Jurkat, Clone E6-1 (cell line): ENCODE measurements around the gene KLLN. TPM values are rescaled to one million over a fixed set of nuclear protein-coding genes. Genes with fewer than 3 reads are reported as not detected.
A peak's percentile ranks its signal among the peaks of the same experiment; 100 is the strongest.
"Not testable (repeated sequence)": the region's sequence is repeated elsewhere in the genome, so short reads cannot be mapped to it uniquely, and the experiment has no call there.

ENCODE experiments used
- DNase-seq: peaks from one replicate; pipeline ENCODE4 v3.0.0-alpha.2; 2011; ENCODE audit warnings: low read depth, low spot score
- H3K4me3 ChIP-seq: 2 replicates; pipeline ENCODE4 v1.5.1; 2011; ENCODE audit warnings: mild to moderate bottlenecking, low read length, control low read depth, moderate library complexity
- polyA plus RNA-seq: library from polyadenylated mRNA; unstranded; fragments of >200 nt; gene quantifications from one replicate; pipeline ENCODE4 v1.2.1, GENCODE V29; 2012; ENCODE audit warnings: missing spikeins; ENCODE audit not compliant: insufficient read length, insufficient read depth

Gene KLLN, protein sequence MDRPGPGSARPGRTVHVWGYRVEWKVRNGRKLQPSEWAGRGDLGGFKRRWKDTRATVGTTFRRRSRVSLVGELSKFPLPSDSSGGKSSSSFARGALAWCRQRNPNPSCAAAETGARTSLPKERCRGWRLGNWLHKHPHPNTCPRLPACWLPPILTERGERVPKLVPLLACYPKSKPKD
- 4.2 TPM for polyA plus RNA-seq

DNA sequence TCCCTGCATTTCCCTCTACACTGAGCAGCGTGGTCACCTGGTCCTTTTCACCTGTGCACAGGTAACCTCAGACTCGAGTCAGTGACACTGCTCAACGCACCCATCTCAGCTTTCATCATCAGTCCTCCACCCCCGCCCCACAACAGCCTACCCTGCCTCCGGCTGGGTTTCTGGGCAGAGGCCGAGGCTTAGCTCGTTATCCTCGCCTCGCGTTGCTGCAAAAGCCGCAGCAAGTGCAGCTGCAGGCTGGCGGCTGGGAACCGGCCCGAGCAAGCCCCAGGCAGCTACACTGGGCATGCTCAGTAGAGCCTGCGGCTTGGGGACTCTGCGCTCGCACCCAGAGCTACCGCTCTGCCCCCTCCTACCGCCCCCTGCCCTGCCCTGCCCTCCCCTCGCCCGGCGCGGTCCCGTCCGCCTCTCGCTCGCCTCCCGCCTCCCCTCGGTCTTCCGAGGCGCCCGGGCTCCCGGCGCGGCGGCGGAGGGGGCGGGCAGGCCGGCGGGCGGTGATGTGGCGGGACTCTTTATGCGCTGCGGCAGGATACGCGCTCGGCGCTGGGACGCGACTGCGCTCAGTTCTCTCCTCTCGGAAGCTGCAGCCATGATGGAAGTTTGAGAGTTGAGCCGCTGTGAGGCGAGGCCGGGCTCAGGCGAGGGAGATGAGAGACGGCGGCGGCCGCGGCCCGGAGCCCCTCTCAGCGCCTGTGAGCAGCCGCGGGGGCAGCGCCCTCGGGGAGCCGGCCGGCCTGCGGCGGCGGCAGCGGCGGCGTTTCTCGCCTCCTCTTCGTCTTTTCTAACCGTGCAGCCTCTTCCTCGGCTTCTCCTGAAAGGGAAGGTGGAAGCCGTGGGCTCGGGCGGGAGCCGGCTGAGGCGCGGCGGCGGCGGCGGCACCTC, at the start of gene KLLN, which contains the start of gene PTEN:
Gene KLLN (minus strand): TSS at position 481 of the 891 bp plus-strand sequence. CDS start 1,046 bp downstream, outside the sequence.
Gene PTEN (plus strand): TSS at position 573 of the 891 bp plus-strand sequence. CDS start 845 bp downstream, outside the sequence.
- H3K4me3 ChIP-seq, result peak within 1 kb of the TSS; percentile 99
- peak; percentile 94 for DNase-seq

DNA sequence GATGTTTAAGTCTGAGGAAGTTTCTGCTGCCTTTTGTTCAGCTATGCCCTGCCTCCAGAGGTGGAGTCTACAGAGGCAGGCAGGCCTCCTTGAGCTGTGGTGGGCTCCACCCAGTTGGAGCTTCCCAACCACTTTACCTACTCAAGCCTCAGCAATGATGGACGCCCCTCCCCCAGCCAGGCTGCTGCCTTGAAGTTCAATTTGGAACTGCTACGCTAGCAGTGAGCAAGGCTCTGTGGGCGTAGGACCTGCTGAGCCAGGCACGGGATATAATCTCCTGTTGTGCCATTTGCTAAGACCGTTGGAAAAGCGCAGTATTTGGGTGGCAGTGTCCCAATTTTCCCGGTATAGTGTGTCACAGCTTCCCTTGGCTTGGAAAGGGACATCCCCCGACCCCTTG, 40.1 kb upstream of the KLLN start:
- not testable (repeated sequence) for DNase-seq, H3K4me3 ChIP-seq

DNA sequence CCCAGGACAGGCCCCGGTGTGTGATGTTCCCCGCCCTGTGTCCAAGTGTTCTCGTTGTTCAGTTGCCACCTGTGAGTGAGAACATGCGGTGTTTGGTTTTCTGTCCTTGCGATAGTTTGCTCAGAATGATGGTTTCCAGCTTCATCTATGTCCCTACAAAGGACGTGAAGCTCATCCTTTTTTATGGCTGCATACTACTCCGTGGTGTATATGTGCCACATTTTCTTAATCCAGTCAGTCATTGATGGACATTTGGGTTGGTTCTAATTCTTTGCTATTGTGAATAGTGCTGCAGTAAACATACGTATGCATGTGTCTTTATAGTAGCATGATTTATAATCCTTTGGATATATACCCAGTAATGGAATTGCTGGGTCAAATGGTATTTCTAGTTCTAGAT, 34.6 kb upstream of the KLLN start:
- H3K4me3 ChIP-seq, DNase-seq: not testable (repeated sequence)

DNA sequence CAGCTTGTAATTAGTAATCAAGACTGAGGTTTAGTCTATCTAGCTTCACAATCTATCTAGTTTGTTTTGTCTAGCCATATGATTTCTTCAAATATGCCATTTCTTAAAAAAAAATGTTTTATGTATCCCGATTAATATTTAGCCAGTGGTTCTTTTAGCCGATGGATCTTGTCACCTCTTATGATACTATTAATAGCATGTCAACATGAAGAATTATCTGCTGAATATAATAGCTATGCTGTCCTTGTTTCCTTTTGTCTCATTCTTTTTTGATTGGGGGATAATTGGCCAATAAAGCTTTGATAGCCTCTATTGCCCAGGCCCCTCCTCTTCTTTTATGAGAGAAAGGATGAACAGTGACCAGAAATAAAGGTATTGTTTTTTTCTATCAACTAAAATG, 32.9 kb upstream of the KLLN start:
- no peak for DNase-seq
- H3K4me3 ChIP-seq, result no peak overlapping the region

- no peak for DNase-seq
- no peak overlapping the region for H3K4me3 ChIP-seq
Observed at GRCh38 chr10:87895430-87895829, 32.1 kb upstream of the KLLN start.

GRCh38 chr10:87887548-87888289, 24.4 kb upstream of the KLLN start:
- H3K4me3 ChIP-seq, result no peak overlapping the region
- DNase-seq, result no peak

DNA sequence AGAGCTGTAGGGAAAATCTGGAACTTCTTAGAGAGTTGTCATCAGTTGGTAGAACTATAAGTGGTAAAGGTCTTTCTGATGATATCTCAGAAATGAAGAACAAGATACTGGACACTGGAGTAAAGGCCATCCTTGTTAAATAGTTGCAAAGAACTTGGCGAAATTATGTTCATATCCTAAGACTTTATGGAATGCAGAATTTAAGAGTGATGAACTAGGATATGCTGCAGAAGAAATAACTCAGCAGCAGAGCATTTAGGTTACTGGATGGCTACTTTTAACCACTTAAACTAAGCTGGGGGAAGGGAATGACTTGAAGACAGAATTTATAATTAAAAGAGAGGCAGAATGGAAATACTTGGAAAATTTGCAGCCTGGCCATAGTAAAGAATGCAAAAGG, 23.8 kb upstream of the KLLN start:
- no peak for DNase-seq
- H3K4me3 ChIP-seq, result no peak overlapping the region

DNA sequence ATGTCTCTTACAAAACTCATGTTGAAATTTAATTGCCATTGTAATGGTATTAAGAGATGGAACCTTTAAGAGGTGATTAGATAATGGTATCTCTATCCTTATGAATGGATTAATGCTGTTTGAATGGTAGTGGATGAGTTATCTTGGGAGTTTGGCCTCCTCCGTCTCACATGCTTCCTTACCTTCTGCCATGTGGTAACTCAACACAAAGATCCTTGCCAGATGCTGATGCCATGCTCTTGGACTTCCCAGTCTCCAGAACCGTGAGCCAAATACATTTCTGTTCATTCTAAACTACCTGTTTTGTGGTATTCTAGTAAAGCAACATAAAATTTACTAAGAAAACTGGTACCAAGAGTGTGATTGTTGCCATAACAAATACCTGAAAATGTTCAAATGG, 23.3 kb upstream of the KLLN start:
- no peak overlapping the region for H3K4me3 ChIP-seq
- DNase-seq, result no peak

DNA sequence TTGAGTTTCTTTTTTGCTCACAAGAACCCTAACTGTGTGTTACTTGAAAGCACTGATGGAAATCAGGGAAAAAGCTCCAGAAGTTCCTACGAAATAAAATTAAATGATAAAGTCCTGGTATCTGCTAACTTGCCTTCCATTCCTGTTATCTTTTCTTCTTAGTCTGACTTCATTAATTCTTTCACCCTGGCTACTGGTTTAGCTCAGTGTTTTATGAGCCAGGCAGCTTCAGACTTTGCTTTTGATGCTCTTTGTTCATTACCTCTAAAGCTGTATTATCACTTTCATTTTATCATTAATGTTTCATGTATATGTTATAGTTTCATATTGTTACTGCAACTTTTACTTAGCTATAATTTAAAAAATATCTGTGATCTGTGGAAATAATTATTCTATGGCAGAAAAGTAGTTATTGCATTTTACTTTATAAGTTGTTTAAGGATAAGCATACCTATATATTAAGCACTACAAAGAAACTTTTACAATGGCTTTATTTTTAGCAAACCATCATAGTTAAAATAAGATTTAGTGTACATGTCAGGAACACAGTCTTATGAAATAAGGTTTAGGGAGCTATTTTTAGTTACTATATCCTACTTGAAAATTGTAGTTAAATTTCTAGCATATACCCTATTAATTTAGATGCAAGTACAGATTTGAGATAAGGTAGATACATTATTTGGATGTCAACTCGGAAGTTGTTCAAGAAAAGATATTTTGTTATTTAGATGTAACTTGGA, 19.4 kb upstream of the KLLN start:
- DNase-seq, result no peak
- H3K4me3 ChIP-seq, result no peak overlapping the region

DNA sequence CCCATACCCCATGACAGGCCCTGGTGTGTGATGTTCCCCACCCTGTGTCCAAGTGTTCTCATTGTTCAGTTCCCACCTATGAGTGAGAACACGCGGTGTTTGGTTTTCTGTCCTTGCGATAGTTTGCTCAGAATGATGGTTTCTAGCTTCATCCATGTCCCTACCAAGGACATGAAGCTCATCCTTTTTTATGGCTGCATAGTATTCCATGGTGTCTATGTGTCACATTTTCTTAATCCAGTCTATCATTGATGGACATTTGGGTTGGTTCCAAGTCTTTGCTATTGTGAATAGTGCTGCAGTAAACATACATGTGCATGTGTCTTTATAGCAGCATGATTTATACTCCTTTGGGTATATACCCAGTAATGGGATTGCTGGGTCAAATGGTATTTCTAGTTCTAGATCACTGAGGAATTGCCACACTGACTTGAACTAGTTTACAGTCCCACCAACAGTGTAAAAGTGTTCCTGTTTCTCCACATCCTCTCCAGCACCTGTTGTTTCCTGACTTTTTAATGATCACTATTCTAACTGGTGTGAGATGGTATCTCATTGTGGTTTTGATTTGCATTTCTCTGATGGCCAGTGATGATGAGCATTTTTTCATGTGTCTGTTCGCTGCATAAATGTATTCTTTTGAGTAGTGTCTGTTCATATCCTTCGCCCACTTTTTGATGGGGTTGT, 18.2 kb upstream of the KLLN start:
- DNase-seq, H3K4me3 ChIP-seq: not testable (repeated sequence)

DNA sequence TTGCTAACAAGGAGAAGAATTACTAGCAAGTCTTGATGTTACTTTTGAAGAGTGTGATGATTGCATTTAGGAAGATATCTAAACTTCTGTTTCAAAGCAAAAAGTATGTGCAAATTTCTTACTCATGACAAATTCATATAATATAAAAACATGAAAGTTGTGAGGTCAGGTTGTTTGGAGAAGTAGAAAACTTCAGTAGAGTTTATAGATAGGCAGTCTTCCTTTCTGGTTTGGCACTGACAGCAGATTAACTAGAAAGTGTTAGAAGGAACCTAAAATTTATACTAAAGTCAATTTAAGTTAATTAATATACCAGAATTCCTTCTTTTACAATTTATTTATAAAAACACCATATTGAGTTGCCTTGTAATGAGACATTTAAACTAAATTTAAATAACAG, 17.0 kb upstream of the KLLN start:
- H3K4me3 ChIP-seq, result no peak overlapping the region
- no peak for DNase-seq

- H3K4me3 ChIP-seq, result peak overlapping the region; percentile 25
- DNase-seq, result peak; percentile 93
Observed at GRCh38 chr10:87878664-87879459, 15.5 kb upstream of the KLLN start.

DNA sequence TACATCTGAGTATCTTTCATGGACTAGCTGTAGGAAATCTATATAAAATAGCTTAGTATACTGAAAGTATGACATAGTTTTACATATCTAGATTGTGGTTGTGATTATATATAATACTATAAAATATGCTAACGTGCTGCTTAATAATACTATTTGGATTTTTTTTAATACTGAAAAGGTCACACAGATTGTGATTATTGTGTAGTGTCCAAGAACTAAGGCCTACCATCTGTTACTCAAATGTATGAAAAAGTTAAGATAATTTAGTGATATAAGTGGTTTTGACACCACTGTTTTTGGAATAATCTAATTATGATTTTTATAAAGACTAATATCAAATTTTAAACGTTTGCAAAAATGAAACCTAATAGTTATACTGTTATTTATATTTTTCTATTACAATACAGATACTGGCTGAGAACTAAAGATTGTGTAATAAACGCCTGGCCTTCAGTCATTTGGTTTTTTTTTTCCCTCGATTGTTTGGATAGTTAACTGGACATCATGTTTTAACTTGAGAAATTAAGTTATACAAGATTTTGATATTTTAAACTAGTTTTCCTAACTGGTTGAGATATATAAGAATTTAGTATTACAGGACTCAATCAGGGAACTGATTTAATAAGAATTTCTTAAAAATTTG, 12.7 kb upstream of the KLLN start:
- H3K4me3 ChIP-seq, result no peak overlapping the region
- DNase-seq, result no peak

DNA sequence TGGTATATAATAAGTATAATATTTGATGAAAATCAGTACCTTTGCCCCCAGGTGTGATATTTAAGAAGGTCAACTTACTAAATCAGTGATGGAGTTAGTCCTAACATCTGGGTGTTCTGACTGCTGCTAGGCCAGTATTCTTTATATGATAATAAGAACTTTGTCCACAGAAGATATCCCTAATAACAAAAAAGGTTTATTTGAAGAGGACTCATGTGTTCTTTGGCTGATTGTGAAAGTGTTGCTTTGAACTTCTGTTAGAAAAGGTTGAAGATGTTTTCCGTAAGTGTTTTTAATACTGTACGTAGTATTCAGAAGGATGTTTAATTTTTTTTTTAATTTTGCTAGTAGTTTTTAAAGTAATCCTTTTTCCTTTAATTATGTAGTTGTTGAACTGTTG, 10.3 kb upstream of the KLLN start:
- H3K4me3 ChIP-seq, result no peak overlapping the region
- no peak for DNase-seq

GRCh38 chr10:87872828-87873227, 9.5 kb upstream of the KLLN start:
- no peak for DNase-seq
- no peak overlapping the region for H3K4me3 ChIP-seq

DNA sequence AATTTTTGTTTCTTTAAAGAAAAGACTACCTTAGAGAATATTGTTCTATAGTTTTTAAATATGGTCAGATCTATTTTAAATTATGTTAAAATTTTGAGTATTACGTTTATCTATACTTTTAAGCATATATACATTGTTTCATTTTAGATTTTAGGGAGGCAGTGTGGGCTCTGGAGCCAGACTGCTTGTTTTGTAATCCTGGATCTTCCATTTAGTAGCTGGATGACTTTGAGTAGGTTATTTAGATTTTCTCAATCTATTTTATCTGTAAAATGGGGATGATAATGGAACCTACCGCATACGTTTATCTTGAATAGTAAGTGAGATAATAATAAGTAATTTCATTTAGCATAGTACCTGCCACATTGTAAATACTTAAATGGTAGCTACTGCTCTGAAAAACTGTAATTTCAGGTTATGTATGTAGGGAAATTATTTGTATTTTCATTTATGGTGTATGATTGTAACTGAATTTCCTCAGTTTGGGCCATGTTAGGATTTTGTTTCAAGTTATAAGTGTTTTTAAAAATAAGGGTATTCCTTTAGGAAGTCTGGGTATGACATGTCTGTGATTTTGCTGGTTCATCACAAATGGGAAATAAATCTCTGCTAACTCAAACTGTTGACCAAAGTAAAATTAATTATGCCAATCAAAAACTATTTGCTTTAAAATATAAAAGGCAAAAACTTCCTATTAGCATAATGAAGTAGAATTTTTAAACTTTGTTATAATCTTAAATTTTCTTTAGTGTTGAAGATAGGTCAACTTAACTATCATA, 6.6 kb upstream of the KLLN start:
- DNase-seq, result no peak
- H3K4me3 ChIP-seq, result no peak overlapping the region

- not testable (repeated sequence) for H3K4me3 ChIP-seq, DNase-seq
Observed at GRCh38 chr10:87869139-87869538, 5.8 kb upstream of the KLLN start.
